Parathyroid adenoma (tissue), 2 donors: ENCODE results near the gene GAD2.

ENCODE experiments used
- H2AFZ ChIP-seq: fragments of 300-600 bp; sonication (generic); one replicate; pipeline ENCODE4 v1.7.0; 2017; ENCODE audit warnings: antibody characterized with exemption, mild to moderate bottlenecking
- H3K27ac ChIP-seq: fragments of 300-600 bp; sonication (generic); one replicate; pipeline ENCODE4 v1.7.0; 2017
- H3K27me3 ChIP-seq: fragments of 300-600 bp; sonication (generic); one replicate; pipeline ENCODE4 v1.7.0; 2017; ENCODE audit warnings: low read length; ENCODE audit not compliant: control insufficient read depth, insufficient read depth
- H3K36me3 ChIP-seq: fragments of 300-600 bp; sonication (generic); one replicate; pipeline ENCODE4 v1.7.0; 2017; ENCODE audit warnings: low read length; ENCODE audit not compliant: control insufficient read depth, insufficient read depth
- H3K4me1 ChIP-seq: fragments of 300-600 bp; sonication (generic); one replicate; pipeline ENCODE4 v1.7.0; 2017; ENCODE audit warnings: control low read depth
- H3K4me2 ChIP-seq: fragments of 300-600 bp; sonication (generic); one replicate; pipeline ENCODE4 v1.7.0; 2017; ENCODE audit warnings: low read length
- H3K4me3 ChIP-seq: fragments of 300-600 bp; sonication (generic); one replicate; pipeline ENCODE4 v1.7.0; 2017; ENCODE audit warnings: low read depth, low read length
- H3K79me2 ChIP-seq: fragments of 300-600 bp; sonication (generic); one replicate; pipeline ENCODE4 v1.7.0; 2017; ENCODE audit warnings: control low read depth
- H3K9ac ChIP-seq: fragments of 300-600 bp; sonication (generic); one replicate; pipeline ENCODE4 v1.7.0; 2017; ENCODE audit warnings: mild to moderate bottlenecking
- H3K9me3 ChIP-seq: fragments of 300-600 bp; sonication (generic); one replicate; pipeline ENCODE4 v1.7.0; 2017; ENCODE audit warnings: low read length; ENCODE audit not compliant: control insufficient read depth
- TF ChIP-seq, protein P1 (sequence below): fragments of 300-600 bp; sonication (generic); IDR thresholded peaks from one replicate; pipeline ENCODE4 v1.7.0; 2017; ENCODE audit warnings: antibody characterized with exemption, mild to moderate bottlenecking
- donor health status: primary hyperparathyroidism.

Gene GAD2

DNA sequence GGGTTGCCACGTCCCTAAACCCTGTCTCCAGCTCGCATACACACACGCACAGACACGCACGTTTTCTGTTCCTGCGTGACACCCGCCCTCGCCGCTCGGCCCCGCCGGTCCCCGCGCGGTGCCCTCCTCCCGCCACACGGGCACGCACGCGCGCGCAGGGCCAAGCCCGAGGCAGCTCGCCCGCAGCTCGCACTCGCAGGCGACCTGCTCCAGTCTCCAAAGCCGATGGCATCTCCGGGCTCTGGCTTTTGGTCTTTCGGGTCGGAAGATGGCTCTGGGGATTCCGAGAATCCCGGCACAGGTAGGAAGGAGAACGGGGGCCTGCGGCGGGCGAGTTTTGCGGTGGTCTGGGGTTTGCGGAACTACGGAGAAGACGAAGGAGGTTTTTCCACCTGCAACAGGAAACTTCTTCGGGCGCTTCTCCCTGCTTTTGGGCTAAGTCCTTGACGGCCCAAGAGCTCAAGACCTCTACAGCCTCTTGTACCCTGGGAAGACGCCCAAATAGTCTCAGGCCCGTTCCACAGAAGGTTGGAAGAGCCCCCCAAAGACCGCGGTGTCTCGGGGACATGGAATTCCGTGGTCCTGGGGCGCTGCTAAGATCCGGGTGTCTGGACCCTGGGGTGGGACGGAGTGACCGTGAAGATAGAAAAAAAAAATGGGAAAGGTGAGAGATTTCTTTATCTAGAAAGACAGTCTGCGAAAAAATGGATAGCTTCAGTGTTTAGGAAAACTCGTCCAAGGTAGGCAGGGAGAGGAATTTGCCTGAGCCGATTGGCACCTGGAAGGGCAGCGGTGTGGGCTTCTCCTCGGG is at the start of gene GAD2:
Gene GAD2 (plus strand): TSS at position 190 of the 811 bp plus-strand sequence. CDS start 36 bp downstream, at position 226.
- H3K9me3 ChIP-seq: no peaks in the 10 kb centered on the region
- no peak within 1 kb of the TSS for H3K4me3 ChIP-seq
- H3K27ac ChIP-seq: no peak within 1 kb of the TSS
- TF ChIP-seq, protein P1, sequence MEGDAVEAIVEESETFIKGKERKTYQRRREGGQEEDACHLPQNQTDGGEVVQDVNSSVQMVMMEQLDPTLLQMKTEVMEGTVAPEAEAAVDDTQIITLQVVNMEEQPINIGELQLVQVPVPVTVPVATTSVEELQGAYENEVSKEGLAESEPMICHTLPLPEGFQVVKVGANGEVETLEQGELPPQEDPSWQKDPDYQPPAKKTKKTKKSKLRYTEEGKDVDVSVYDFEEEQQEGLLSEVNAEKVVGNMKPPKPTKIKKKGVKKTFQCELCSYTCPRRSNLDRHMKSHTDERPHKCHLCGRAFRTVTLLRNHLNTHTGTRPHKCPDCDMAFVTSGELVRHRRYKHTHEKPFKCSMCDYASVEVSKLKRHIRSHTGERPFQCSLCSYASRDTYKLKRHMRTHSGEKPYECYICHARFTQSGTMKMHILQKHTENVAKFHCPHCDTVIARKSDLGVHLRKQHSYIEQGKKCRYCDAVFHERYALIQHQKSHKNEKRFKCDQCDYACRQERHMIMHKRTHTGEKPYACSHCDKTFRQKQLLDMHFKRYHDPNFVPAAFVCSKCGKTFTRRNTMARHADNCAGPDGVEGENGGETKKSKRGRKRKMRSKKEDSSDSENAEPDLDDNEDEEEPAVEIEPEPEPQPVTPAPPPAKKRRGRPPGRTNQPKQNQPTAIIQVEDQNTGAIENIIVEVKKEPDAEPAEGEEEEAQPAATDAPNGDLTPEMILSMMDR: no peak
- peak within 1 kb of the TSS; percentile 55 for H3K4me2 ChIP-seq
- H2AFZ ChIP-seq: peak within 1 kb of the TSS; percentile 46
- H3K27me3 ChIP-seq: peaks cover 18% of the 10 kb centered on the region
- no peaks in the 10 kb centered on the region for H3K4me1 ChIP-seq
- no peaks in the 10 kb centered on the region for H3K36me3 ChIP-seq
- H3K9ac ChIP-seq: no peak within 1 kb of the TSS
- H3K79me2 ChIP-seq: no peaks in the 10 kb centered on the region

DNA sequence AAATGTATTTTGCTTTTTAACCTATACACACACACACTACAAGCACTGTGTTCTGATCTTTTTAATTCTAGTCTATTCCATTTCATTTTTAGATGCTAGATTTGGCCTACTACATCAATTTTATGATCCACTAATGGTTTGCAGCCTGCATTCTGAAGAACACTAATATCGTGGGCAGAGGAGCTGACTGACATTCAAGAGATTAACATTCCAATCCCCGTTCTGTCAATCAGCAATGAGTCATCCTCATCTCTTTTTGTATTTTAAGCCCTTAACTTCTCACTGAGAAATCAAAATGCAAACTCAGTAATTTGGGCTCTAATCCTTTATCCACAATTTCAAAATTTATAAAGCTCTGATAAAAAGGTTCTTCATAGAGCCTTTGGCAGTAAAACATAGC is 47.1 kb upstream of the GAD2 start:
- Histone ChIP-seq H3K4me1 (no peaks in the 10 kb centered on the region), H3K9ac (no peak overlapping the region), H3K4me2 (no peak overlapping the region), H3K9me3 (no peaks in the 10 kb centered on the region), H2AFZ (no peak overlapping the region), H3K27me3 (no peaks in the 10 kb centered on the region), H3K4me3 (no peak overlapping the region), H3K27ac (no peak overlapping the region), H3K36me3 (no peaks in the 10 kb centered on the region), H3K79me2 (no peaks in the 10 kb centered on the region)
- TF ChIP-seq, protein P1: no peak

DNA sequence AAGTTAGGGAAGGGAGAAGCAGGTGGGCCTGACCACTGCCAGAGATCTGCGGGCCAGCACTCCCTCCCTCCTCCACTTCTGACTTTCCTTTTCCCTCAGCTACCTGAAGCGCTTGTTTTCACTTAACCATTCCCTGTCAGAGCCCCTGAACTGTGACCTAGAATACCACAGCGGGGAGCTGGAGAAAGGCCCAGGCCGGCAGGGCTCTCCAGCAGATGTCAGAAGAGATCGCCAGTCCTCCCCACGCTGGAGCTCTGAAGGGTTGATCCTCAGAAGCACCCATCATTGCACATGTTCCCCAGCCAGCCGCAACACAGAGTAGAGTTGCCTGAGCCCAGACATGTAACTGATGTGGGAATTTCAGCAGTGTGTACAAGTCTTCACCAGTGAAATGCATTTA is 44.4 kb upstream of the GAD2 start:
- no peaks in the 10 kb centered on the region for H3K4me1 ChIP-seq
- no peaks in the 10 kb centered on the region for H3K27me3 ChIP-seq
- TF ChIP-seq, protein P1: no peak
- no peaks in the 10 kb centered on the region for H3K36me3 ChIP-seq
- no peaks in the 10 kb centered on the region for H3K79me2 ChIP-seq
- no peak overlapping the region for H3K4me3 ChIP-seq
- no peak overlapping the region for H3K27ac ChIP-seq
- H2AFZ ChIP-seq: no peak overlapping the region
- no peak overlapping the region for H3K4me2 ChIP-seq
- no peak overlapping the region for H3K9ac ChIP-seq
- H3K9me3 ChIP-seq: no peaks in the 10 kb centered on the region

DNA sequence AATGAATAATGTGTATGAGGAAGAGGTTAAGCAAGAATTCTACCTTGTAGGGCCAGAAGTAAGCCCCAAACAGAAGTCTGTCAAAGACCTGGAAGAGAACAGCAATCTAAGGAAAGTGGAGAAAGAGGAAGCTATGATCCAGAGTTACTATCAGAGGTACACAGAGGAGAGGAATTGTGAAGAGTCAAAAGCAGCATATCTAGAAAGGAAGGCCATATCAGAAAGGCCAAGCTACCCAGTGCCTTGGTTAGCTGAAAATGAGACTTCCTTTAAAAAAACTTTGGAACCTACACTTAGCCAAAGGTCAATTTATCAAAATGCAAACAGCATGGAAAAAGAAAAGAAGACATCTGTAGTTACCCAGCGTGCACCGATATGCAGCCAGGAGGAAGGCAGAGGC is 42.7 kb upstream of the GAD2 start:
- Histone ChIP-seq H3K27ac (no peak overlapping the region), H3K9me3 (no peaks in the 10 kb centered on the region), H3K27me3 (no peaks in the 10 kb centered on the region), H3K4me3 (no peak overlapping the region), H3K79me2 (no peaks in the 10 kb centered on the region), H3K9ac (no peak overlapping the region), H3K4me1 (no peaks in the 10 kb centered on the region), H3K36me3 (no peaks in the 10 kb centered on the region), H2AFZ (no peak overlapping the region), H3K4me2 (no peak overlapping the region)
- TF ChIP-seq, protein P1: no peak

DNA sequence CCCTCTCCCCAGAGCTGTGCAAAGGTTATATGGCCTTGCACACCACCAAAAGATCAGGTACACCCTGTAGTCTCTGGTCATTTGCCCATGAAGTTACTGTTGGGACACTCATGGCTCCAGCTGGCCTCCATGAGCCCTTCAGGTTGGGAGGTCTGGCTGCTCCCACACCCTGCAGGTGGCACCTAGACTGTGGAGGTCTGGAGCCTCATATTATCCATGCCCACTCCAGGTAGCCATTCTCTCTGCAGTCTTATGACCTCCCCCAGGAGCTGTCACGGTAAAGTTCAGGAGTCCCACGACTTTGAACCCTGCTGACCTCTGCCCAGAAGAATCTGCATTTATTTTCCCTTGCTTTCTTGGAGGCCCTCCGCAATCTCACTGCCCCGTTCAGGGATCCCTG is 39.2 kb upstream of the GAD2 start:
- H3K36me3 ChIP-seq: no peaks in the 10 kb centered on the region
- H2AFZ ChIP-seq: no peak overlapping the region
- H3K27me3 ChIP-seq: no peaks in the 10 kb centered on the region
- H3K27ac ChIP-seq: no peak overlapping the region
- H3K79me2 ChIP-seq: no peaks in the 10 kb centered on the region
- no peak overlapping the region for H3K4me2 ChIP-seq
- H3K4me3 ChIP-seq: no peak overlapping the region
- no peak overlapping the region for H3K9ac ChIP-seq
- H3K4me1 ChIP-seq: no peaks in the 10 kb centered on the region
- H3K9me3 ChIP-seq: no peaks in the 10 kb centered on the region
- TF ChIP-seq, protein P1: no peak
